RWPE1 (cell line): ENCODE measurements around the gene MNT.
"Not testable (repeated sequence)": the region's sequence is repeated elsewhere in the genome, so short reads cannot be mapped to it uniquely, and the experiment has no call there.

Source experiments
- CTCF ChIA-PET: fragments of 350-600 bp; sonication (Branson Sonifier 250); formaldehyde crosslinking; extraction: SDS; loops from one replicate; lab custom pipeline; 2021; lab: Yijun Ruan, JAX
- POLR2A ChIA-PET: fragments of 400-600 bp; formaldehyde crosslinking; extraction: SDS; loops from one replicate; lab custom pipeline; 2020; ENCODE audit warnings: antibody characterized with exemption; ENCODE audit not compliant: low non-redundant PET; lab: Yijun Ruan, JAX
- DNase-seq: peaks from one replicate; pipeline ENCODE4 v3.0.0; 2012; ENCODE audit warnings: low spot score
- H3K27ac ChIP-seq: fragments of 450-650 bp; 2 replicates; pipeline ENCODE4 v1.5.1; 2017
- CTCF ChIP-seq: fragments of 450-650 bp; conservative IDR thresholded peaks from 2 replicates; pipeline ENCODE4 v1.5.1; 2017; ENCODE audit warnings: low read depth, mild to moderate bottlenecking

MNT gene

GRCh38 chr17:2400877-2401425 lies at the start of gene MNT:
Gene MNT (minus strand): TSS chr17:2401060. CDS start chr17:2400712, 348 bp downstream.
- CTCF ChIA-PET, result interaction anchor here (0.6 to 2.3 kb wide), 3 partner anchors 12 to 1795 kb away, joined by 5 to 7 read pairs (median 6); no protein-coding TSS in a partner anchor
- peak within 1 kb of the TSS; percentile 99 for H3K27ac ChIP-seq
- POLR2A ChIA-PET, result interaction anchor here (0.7 to 1.2 kb wide), 2 partner anchors 8 to 17 kb away, joined by 4 to 5 read pairs; no protein-coding TSS in a partner anchor
- peak; percentile 89 for DNase-seq
- TF ChIP-seq CTCF, result no peak

- CTCF ChIA-PET, result no interaction called here
- no peak overlapping the region for H3K27ac ChIP-seq
- POLR2A ChIA-PET, result no interaction called here
- no peak for DNase-seq
- TF ChIP-seq CTCF, result no peak
Observed at GRCh38 chr17:2450016-2450650, 49.3 kb upstream of the MNT start.

GRCh38 chr17:2449486-2449885 lies 48.6 kb upstream of the MNT start:
- no peak overlapping the region for H3K27ac ChIP-seq
- POLR2A ChIA-PET, result no interaction called here
- no peak for DNase-seq
- TF ChIP-seq CTCF, result no peak
- CTCF ChIA-PET, result no interaction called here

- POLR2A ChIA-PET, CTCF ChIA-PET, H3K27ac ChIP-seq, DNase-seq: not testable (repeated sequence)
Observed at GRCh38 chr17:2447479-2447878, 46.6 kb upstream of the MNT start.

GRCh38 chr17:2445638-2446037 lies 44.8 kb upstream of the MNT start:
- no peak for DNase-seq
- no peak overlapping the region for H3K27ac ChIP-seq
- ChIA-PET POLR2A (no interaction called here), CTCF (no interaction called here)
- no peak for TF ChIP-seq CTCF

- POLR2A ChIA-PET, result no interaction called here
- CTCF ChIA-PET, result interaction anchor here (0.6 to 0.7 kb wide), 2 partner anchors 365 to 1036 kb away, joined by 3 to 5 read pairs; no protein-coding TSS in a partner anchor
- no peak for TF ChIP-seq CTCF
- H3K27ac ChIP-seq, result no peak overlapping the region
- no peak for DNase-seq
Observed at GRCh38 chr17:2444382-2444781, 43.5 kb upstream of the MNT start.

- no peak for TF ChIP-seq CTCF
- DNase-seq, result no peak
- CTCF ChIA-PET, result interaction anchor here (0.7 kb wide), 1 partner anchor 136 kb away, joined by 3 read pairs; no protein-coding TSS in a partner anchor
- POLR2A ChIA-PET, result no interaction called here
- no peak overlapping the region for H3K27ac ChIP-seq
Observed at GRCh38 chr17:2442166-2442565, 41.3 kb upstream of the MNT start.
